Neural crest cell (in vitro differentiated cells): ENCODE results near the gene PCSK2. TPM values are rescaled to one million over a fixed set of nuclear protein-coding genes. Genes with fewer than 3 reads are reported as not detected.
A peak's percentile ranks its signal among the peaks of the same experiment; 100 is the strongest.

Experiments
- DNase-seq: peaks from one replicate; pipeline ENCODE4 v3.0.0; 2021; ENCODE audit warnings: low read depth, mixed read lengths, low spot score
- H3K27ac Mint-ChIP-seq: one replicate; pipeline ENCODE4 v1.8.0; 2021; ENCODE audit warnings: mild to moderate bottlenecking, mixed read lengths; ENCODE audit not compliant: unreplicated experiment
- H3K27me3 Mint-ChIP-seq: 2 replicates; pipeline ENCODE4 v1.8.0; 2021; ENCODE audit warnings: low read depth, mild to moderate bottlenecking, mixed read lengths
- H3K36me3 Mint-ChIP-seq: 2 replicates; pipeline ENCODE4 v1.8.0; 2021; ENCODE audit warnings: low read depth, mild to moderate bottlenecking, mixed read lengths
- H3K4me1 Mint-ChIP-seq: 2 replicates; pipeline ENCODE4 v1.8.0; 2021; ENCODE audit warnings: mixed read lengths
- H3K4me3 Mint-ChIP-seq: one replicate; pipeline ENCODE4 v1.8.0; 2021; ENCODE audit warnings: mild to moderate bottlenecking, mixed read lengths
- H3K9me3 Mint-ChIP-seq: 2 replicates; pipeline ENCODE4 v1.8.0; 2021; ENCODE audit warnings: mixed read lengths
- CTCF ChIP-seq: fragments of 200-600 bp; sonication (generic); conservative IDR thresholded peaks from 2 replicates; pipeline ENCODE4 v1.5.0; 2021; ENCODE audit warnings: antibody characterized with exemption, mild to moderate bottlenecking
- long read RNA-seq: library from polyadenylated mRNA; unstranded; transcript quantifications from one replicate; pipeline ENCODE4 v2.0.0, GENCODE V29; 2020
- total RNA-seq: library from RNA; stranded (reverse); gene quantifications from 2 replicates; pipeline ENCODE4 v1.2.1, GENCODE V29; 2021

The PCSK2 gene
- 1.7 and 2.1 TPM in 2 replicates for total RNA-seq
- long read RNA-seq, full-length matches to known transcripts = 4 of 4 reads
- long read RNA-seq, partial matches to known transcripts = 0 of 4 reads
- long read RNA-seq, other reads (novel, unspliced or antisense) = 0 of 4 reads

- peak within 1 kb of the TSS; percentile 93 for H3K4me3 Mint-ChIP-seq
These were observed at the start of gene PCSK2 for GRCh38 chr20:17226410-17227218. Gene PCSK2, plus strand, starts transcription at chr20:17227040. Its CDS starts 266 bp downstream, at chr20:17227306.

GRCh38 chr20:17177341-17177740, 49.5 kb upstream of the PCSK2 start:
- Mint-ChIP-seq H3K4me3 (no peak overlapping the region), H3K27ac (no peak overlapping the region), H3K36me3 (no peaks in the 10 kb centered on the region), H3K9me3 (no peaks in the 10 kb centered on the region), H3K27me3 (no peaks in the 10 kb centered on the region), H3K4me1 (no peaks in the 10 kb centered on the region)
- DNase-seq = no peak
- no peak for TF ChIP-seq CTCF

More at GRCh38 chr20:17226410-17227218, at the start of gene PCSK2:
- Mint-ChIP-seq H3K27me3 (peaks cover 87% of the 10 kb centered on the region), H3K36me3 (no peaks in the 10 kb centered on the region), H3K4me1 (peaks cover 37% of the 10 kb centered on the region), H3K9me3 (no peaks in the 10 kb centered on the region), H3K27ac (peak within 1 kb of the TSS; percentile 96)
- no peak for TF ChIP-seq CTCF
- peak; percentile 72 for DNase-seq

- Mint-ChIP-seq H3K27me3 (no peaks in the 10 kb centered on the region), H3K4me1 (no peaks in the 10 kb centered on the region), H3K27ac (no peak overlapping the region), H3K36me3 (peaks cover 5% of the 10 kb centered on the region), H3K4me3 (no peak overlapping the region), H3K9me3 (peaks cover 5% of the 10 kb centered on the region)
- DNase-seq = no peak
- no peak for TF ChIP-seq CTCF
These were observed 47.0 kb upstream of the PCSK2 start for GRCh38 chr20:17179840-17180239.

- Mint-ChIP-seq H3K4me3 (no peak overlapping the region), H3K27ac (no peak overlapping the region)
These were observed 36.7 kb upstream of the PCSK2 start for GRCh38 chr20:17189976-17190695.

More at GRCh38 chr20:17189976-17190695, 36.7 kb upstream of the PCSK2 start:
- no peak for DNase-seq
- Mint-ChIP-seq H3K36me3 (no peaks in the 10 kb centered on the region), H3K9me3 (peaks cover 5% of the 10 kb centered on the region), H3K27me3 (no peaks in the 10 kb centered on the region), H3K4me1 (peaks cover 7% of the 10 kb centered on the region)
- no peak for TF ChIP-seq CTCF
